Tibial nerve (tissue), 4 donors: ENCODE measurements around the gene ATG7.

Source experiments
- CTCF ChIP-seq, 5 experiments: fragments of 200-600 bp in 3 of 5; fragments of 450-650 bp in 2 of 5; sonication (generic) in 3 of 5; IDR thresholded peaks; one replicate each; pipeline ENCODE4 v1.5.1; 2016 to 2019; ENCODE audit warnings: antibody characterized with exemption in 5 of 5, mild to moderate bottlenecking in 3 of 5, moderate library complexity in 2 of 5
- EP300 ChIP-seq, 2 donors: sonication (generic); formaldehyde crosslinking; IDR thresholded peaks; one replicate each; pipeline ENCODE4 v1.6.1; 2017; ENCODE audit warnings: antibody characterized with exemption in 2 of 2, mild to moderate bottlenecking in 1 of 2
- POLR2A ChIP-seq, 2 donors: fragments of 450-650 bp; IDR thresholded peaks; one replicate each; pipeline ENCODE4 v1.6.1; 2017; ENCODE audit warnings: antibody characterized with exemption in 2 of 2, mild to moderate bottlenecking in 2 of 2, moderate library complexity in 2 of 2

GRCh38 chr3:11302444-11302843 is 30.2 kb downstream of the ATG7 start:
- TF ChIP-seq CTCF (IDR thresholded peaks at IDR 0.05) (no peak), EP300 (IDR thresholded peaks at IDR 0.05) (no peak), POLR2A (IDR thresholded peaks at IDR 0.05) (no peak)
